Left cardiac atrium (tissue), 2 donors: Measurements from ENCODE around the gene IL17REL. TPM values are rescaled to one million over a fixed set of nuclear protein-coding genes. Genes with fewer than 3 reads are reported as not detected.

ENCODE experiments used
- microRNA-seq, 2 donors: library from miRNA; unstranded; fragments of <30 nt; microRNA quantifications; one replicate each; pipeline ENCODE4 v1.2.0, GENCODE V29; 2020
- total RNA-seq, 2 donors: library from RNA; stranded (reverse); fragmentation: NEBNext Ultra II Directional; extraction: Animal tissue kit (Norgen Biotek cat#: 25700); gene quantifications; one replicate each; pipeline ENCODE4 v1.2.1, GENCODE V29; 2021
- donor health status: DM: no; HTN: yes; CAD: no; lungs with severe emphysema.
- donor health status: DM: yes; HTN: yes; CAD: no.

The IL17REL gene
- total RNA-seq, 2 donors from 2014 or later = not detected

Small RNA genes lying within 50 kb of the gene (microRNA-seq; reads per million reads assigned to microRNA genes)
- 0 to 0.54 reads per million in 2 donors for gene MIR6821

Other genes with a start within 250 kb of the IL17REL start
- 10 to 100 TPM; 17.8 to 19.6 TPM for gene BRD1, start 184.9 kb downstream of the IL17REL start, total RNA-seq
- gene ZBED4, start 158.9 kb downstream of the IL17REL start, total RNA-seq = 1 to 10 TPM; 4.4 to 6.7 TPM
- 10 to 100 TPM; 15.3 to 15.9 TPM for gene ALG12, start 94.3 kb downstream of the IL17REL start, total RNA-seq
- gene CRELD2, start 94.1 kb downstream of the IL17REL start, total RNA-seq = 10 to 100 TPM; 30.1 to 43.7 TPM
- gene PIM3, start 52.0 kb downstream of the IL17REL start, total RNA-seq = 10 to 100 TPM; 44.1 to 66.8 TPM
- gene TTLL8, start 45.5 kb upstream of the IL17REL start, total RNA-seq = not detected
- under 1 TPM; 0.29 to 0.41 TPM for gene MLC1, start 72.7 kb upstream of the IL17REL start, total RNA-seq
- 1 to 10 TPM in 1 of 2 donors, under 1 TPM in 1; 0.71 to 1.2 TPM for gene MOV10L1, start 77.2 kb upstream of the IL17REL start, total RNA-seq
- gene PANX2, start 158.0 kb upstream of the IL17REL start, total RNA-seq = 1 to 10 TPM in 1 of 2 donors, under 1 TPM in 1; 0.89 to 1.1 TPM
- gene TRABD, start 173.1 kb upstream of the IL17REL start, total RNA-seq = 10 to 100 TPM; 19.6 to 26.1 TPM
- gene SELENOO, start 188.2 kb upstream of the IL17REL start, total RNA-seq = 10 to 100 TPM; 11.7 to 15.0 TPM
- 10 to 100 TPM; 20.4 to 22.0 TPM for gene TUBGCP6, start 232.3 kb upstream of the IL17REL start, total RNA-seq
- gene HDAC10, start 238.5 kb upstream of the IL17REL start, total RNA-seq = 10 to 100 TPM; 11.2 to 14.2 TPM
- gene MAPK12, start 248.9 kb upstream of the IL17REL start, total RNA-seq = 10 to 100 TPM; 13.2 to 14.7 TPM